Right lobe of liver (tissue), 4 donors: Measurements from ENCODE around the gene ANKRD13A.

Source experiments
- CTCF ChIP-seq, 4 donors: fragments of 200-600 bp in 3 of 4; fragments of 450-650 bp in 1 of 4; IDR thresholded peaks; one replicate each; pipeline versions ENCODE4 v1.5.1 to v1.8.0; 2016 to 2022; ENCODE audit warnings: antibody characterized with exemption in 4 of 4, mild to moderate bottlenecking in 2 of 4
- POLR2A ChIP-seq: fragments of 450-650 bp; IDR thresholded peaks from one replicate; pipeline ENCODE4 v1.6.1; 2017; ENCODE audit warnings: antibody characterized with exemption, mild to moderate bottlenecking
- donor health status: DM: no; HTN: no; CAD: no.
- donor health status: DM: no; HTN: no; CAD: no.
- donor health status: DM: no; HTN: yes; CAD: no.

GRCh38 chr12:109981311-109981710, 17.9 kb upstream of the ANKRD13A start:
- TF ChIP-seq CTCF (IDR thresholded peaks at IDR 0.05), result no peak
- no peak for TF ChIP-seq POLR2A
